SK-N-DZ (cell line): ENCODE results near the gene FCN3. TPM values are rescaled to one million over a fixed set of nuclear protein-coding genes. Genes with fewer than 3 reads are reported as not detected.
A peak's percentile ranks its signal among the peaks of the same experiment; 100 is the strongest.
"Not testable (repeated sequence)": the region's sequence is repeated elsewhere in the genome, so short reads cannot be mapped to it uniquely, and the experiment has no call there.

Experiments used
- DNase-seq: peaks from one replicate; pipeline ENCODE4 v3.0.0-alpha.2; 2015; ENCODE audit warnings: low spot score
- polyA plus RNA-seq, 2 experiments: library from polyadenylated mRNA; depleted of rRNA; stranded (reverse); fragments of >200 nt; gene quantifications; 2 replicates each; pipeline ENCODE4 v1.2.3, GENCODE V29; 2014

Gene FCN3
- not detected in 2 replicates for polyA plus RNA-seq (2014; cell fraction: cytosol; rRNA removed)
- polyA plus RNA-seq (2014; cell fraction: nucleus; rRNA removed): not detected in 2 replicates

DNA sequence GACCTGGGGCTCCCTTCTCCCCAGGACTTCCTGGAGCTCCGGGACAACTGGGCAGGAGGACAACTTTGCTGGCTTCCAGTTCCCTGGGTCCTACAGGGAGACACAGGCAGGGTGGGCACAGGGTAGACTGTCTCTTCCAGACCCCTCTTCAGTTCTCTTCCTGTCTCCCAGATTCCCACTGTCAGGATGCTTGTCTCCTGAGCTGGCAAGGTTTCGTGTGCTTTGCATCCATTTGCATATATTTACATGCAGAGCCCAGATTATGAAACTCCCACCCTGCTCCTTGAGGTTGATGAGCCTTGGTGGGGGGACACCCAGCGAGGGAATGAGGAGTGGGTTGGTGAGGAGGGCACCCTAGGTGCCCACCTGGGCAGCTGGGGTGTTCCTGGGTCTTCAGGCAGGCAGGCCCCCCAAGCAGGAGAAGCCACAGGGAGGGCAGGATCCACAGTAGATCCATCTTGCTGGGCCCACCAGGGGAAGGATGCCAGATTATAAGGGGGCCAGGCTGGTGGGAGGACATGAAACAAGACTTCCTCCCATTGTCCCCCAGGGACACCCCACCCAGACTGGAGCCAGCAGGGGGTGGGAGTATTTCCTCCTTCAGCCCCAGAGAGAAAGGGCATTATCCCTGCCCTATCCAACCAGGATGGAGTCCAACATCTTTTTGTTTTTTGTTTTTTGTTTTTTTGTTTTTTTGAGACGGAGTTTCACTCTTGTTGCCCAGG, at the start of gene FCN3:
TSS of gene FCN3 (minus strand) at position 463 of the 725 bp plus-strand sequence. CDS start at position 457, 6 bp downstream.
- DNase-seq: no peak

DNA sequence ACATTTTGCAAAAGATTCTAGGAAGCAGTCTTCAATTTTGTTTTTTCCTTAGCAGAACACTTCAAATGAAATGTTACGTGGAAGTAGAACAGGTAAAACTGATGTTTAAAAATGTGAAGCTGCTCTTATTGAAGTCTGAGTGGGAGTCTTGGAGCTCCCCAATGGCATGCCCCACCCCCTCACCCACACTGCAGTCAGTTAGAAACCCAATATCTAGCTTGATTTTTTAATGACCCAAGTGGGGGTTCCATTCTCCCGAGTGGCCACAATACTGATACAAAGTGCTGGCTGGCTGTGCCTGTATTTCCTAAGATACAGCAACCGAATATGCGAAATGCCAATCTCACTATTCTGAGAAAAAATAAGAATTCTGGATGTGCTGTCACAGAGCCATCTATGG, 49.1 kb upstream of the FCN3 start:
- no peak for DNase-seq

DNA sequence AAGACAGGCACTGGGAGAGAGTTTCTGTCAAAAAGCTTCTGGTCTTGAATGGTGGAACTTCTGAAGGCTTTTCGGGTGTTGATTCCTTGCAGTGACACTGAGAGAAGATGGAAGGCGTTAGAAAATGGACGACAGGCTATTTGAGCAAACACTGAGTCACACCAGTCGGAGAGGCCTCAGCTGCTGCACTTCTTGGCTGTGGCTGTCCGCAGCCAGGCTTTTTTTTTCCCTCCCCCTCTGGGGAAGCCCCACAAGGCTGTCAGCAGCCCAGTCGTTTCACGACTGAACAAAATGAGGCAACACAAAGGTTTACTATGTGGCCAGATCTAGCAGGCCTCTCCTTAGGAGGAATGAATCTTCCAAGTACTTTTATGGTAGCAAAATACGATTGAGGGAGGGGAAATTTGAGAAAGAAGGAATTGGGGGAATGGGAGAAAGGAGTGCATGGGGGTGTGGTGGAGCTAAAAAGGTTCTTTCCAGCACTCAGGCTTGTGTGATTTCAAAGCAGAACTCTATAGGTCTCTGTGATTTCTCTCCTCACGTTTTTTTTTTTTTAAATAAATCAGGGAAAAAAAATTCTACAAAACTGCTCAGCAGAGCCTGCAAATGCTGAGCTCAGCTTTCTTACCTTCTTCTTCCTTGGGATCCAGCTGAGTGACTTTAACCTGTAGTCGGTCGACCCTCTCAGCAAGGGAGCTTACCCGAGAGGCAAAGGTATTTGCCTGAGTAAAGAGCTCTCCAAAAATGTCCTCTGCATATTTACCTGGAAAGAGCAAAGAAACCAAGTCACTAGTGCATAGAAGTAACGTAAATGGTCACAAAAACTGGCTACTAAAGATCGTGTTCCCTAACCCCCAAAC, 43.9 kb upstream of the FCN3 start:
- no peak for DNase-seq

DNA sequence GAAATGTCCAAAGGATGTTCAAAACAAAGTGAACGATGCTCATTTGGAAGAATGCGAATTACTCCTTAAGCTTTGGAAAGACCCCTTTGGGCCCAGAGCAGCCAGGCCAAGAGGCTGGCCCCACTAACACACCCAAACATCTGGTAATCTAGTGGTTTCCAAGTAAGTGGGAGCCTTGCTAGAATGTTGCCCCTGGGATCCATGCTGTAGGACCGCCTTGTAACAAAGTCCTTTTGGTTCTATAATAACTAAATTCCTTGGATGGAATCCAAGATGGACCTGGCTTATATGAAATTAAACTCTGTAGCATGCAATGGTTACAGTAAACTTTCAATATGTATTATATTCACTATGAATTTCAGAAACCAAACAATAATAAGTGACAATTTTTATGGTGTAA, 43.1 kb upstream of the FCN3 start:
- DNase-seq: no peak

DNA sequence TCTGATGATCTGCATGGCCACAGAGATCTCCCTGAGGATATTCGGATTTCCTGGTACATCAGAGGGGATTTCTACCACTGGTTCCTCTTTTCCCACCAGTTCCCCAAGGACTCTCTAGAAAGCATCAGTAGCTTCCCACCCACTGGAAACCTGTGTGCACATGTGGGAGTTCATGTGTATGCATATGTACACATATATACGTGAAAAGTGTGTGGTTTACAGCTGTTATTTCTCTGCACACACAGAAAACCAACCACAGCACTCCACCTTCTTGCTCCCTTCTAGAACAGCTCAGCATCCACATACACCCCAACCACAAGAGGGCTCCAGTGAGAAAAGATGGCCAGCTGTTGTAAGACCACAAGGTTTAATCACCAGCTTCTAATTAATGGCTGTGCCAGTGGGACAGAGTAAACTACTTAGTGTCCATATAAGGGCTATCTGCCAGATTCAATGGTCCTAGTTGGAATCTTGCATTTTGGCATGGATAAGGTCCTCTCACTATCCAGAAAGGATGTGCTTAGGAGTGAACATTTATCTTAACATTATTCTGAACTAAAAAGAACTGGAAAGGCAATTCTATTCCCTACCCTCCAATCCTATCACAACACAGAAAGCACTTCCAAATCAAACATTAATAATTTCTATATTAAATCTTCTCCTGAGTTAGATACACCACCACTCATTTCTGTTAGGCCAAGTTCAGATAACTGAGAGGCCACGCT, 41.9 kb upstream of the FCN3 start:
- peak; percentile 40 for DNase-seq

DNA sequence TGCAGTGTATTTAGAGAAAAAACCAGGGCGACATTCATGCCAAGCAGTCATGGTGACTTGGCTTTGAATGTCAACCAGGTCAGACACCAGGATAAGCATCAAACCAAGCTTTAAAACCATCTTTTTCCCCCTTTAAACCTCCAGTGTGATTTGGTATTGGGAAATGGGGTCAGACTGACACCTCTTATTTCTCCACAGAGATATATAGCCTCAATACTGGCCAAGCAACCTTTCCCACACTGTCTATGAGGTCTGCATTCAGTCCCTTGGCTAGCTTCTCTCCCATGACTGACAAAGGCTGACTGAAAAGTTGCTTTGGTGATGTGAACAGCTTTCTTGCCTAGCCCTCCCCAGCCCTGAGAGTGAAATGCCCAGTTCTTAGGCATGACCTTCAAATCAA, 39.5 kb upstream of the FCN3 start:
- DNase-seq: no peak

DNA sequence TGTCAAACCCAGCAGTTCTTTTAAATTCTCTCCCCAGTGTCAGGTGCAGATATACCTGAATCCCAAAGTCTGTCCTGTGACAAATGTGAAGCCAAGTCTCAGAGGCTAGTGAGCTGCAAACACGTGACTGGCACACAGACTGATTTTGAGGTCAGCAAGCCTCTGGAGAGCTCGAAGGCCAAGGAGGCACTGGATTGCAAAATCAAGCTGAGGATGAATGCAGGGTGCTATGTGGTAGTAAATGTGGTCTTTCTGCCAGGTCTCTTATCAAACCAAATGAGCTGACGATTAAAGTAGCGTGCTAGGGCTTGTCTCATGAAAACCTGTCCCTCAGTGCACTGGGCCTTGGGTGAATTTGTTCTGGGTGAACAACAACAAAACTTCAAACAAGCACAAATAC, 38.4 kb upstream of the FCN3 start:
- DNase-seq: no peak

DNA sequence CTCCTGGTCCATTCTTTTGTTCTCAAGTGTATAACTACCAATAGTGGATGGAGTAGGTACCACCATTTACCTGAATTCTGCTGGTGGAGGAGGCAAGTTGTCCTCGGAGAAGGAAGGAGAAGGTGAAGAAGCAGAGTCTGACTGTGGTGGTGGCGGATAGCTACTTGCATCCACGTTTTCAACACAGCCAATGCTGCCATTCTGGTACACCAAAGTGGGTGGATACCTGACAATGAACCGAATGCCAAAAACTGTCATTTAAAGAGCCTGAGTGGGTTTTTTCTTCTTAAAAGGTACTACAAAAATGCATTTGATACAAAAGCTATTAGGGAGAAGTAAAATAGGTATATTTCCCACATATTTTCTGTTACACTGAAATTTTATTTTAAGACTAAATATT, 37.9 kb upstream of the FCN3 start:
- DNase-seq: no peak

DNA sequence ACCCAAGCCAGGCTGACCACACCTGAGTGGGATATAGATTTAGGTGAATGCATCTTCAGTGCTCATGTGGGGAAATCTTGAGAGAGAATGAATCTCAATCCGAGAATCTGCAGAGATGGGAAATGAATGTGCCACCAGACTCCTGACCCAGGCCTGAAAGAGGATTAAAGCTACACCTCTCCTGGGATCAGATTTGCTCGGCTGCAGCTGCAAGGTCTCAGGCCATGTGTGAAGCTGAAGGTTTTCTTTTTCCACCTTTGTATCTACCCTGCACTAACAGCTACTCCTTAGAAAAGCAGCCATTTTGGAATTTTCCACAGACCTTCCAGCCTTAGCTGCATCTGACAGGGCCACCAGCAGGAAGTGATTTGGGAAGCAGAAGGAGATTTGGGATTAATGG, 36.1 kb upstream of the FCN3 start:
- DNase-seq: no peak

DNA sequence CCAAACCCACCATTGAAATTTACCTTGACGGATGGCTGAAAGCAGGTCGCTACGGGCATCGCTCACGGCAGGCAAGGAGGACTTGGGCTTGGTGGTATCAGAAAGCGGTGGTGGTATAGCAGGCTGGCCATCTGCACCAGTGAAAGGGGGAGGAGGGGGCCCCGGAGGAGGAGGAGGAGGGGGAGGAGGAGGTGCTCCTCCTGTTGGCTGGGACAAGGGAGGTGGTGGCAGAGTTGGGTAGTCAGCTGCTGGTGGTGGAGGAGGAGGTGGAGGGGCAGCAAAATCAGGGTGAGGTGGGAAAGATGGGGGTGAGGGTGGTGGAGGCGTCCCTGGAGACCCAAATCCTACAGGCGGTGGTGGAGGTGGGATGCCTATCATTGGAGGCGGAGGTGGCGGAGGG, 35.0 kb upstream of the FCN3 start:
- no peak for DNase-seq

DNA sequence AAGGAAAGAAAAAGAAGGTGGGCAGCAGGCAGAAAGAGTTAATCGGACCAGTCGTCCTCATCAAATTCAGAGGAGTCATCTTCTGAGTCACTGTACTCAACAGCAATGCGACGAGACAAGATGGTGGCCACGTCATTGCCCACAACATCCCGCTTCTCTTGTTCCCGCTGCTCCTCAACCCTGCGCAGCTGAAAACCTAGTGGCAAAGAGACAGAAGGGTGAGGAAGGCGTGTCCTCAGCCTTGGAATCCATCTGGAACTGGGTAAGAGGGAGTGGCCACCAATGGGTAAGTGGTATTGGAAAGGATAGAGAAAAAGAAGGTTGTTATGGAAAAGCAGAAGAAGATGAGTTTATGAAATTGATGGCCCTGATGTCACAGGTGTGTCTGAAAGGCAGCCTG, 33.5 kb upstream of the FCN3 start:
- no peak for DNase-seq

DNA sequence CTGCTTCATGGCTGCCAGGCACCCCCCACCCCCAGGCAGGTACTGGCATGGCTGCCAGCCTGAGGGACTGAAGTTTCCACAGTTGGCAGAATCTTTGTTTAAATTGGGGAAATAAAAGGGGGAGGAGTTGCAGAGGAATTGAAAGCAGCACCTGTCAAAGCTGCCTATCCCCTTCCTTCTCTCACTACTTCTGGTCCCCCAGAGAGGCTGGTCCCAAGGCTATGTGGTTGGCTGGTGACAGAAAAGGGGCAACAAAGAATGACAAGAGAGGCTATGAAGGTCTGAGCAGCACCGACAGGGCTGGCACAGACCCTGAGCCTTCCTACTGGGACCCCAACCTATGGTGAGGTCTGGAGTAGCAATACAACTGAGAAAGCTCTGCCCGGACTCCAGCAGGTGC, 32.2 kb upstream of the FCN3 start:
- not testable (repeated sequence) for DNase-seq

DNA sequence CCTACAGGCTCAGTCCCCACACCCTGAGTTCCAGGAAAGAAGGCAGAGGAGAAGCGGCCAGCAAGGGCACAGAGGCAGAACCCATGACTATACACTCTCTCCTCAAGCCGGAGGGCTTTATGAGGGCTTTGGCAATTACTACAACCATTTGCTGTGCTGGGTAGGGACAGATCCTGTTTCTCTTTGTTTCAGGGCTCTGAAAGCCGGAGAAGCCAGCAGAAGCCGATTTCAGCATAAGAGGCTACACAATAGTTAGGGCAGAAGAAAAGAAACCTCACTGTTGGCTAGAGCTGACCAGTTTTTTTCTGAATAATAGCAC, 31.7 kb upstream of the FCN3 start:
- DNase-seq: no peak

DNA sequence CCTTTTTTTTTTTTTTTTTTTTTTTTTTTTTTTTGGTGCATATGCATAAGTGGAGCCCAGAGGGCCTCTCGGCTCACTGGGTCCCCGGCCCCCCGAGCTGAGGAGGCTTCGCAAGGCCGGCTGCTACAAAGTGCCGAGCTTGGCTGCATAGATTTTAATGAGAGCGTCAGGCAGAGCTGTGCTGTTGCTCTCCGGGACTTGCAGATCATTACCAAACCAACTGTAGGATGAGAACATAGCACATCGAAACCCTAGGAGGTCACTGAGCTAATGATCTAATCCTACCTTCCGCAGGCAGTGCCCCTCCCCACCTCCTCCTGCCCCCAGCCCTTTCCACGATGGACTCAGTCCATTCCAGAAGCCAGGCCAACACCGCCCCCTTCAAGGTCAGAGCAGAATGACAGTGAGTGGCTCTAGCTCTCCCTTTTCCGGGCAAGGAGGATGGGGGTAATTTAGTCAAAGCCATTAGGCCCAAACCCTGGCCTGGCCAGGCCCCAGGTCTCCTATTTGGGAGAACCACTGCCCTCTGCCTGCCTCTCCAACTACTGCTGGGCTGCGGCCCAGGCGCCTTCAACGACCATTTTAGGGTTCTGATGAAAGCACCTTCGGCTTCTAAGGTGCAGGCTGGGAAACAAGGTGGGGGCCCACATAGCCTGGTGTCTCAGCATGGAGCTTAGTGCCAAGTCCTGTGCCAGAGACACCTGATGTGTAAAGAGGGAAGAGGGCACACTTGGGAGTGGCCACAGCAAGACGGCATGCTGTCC, 31.2 kb upstream of the FCN3 start:
- not testable (repeated sequence) for DNase-seq

DNA sequence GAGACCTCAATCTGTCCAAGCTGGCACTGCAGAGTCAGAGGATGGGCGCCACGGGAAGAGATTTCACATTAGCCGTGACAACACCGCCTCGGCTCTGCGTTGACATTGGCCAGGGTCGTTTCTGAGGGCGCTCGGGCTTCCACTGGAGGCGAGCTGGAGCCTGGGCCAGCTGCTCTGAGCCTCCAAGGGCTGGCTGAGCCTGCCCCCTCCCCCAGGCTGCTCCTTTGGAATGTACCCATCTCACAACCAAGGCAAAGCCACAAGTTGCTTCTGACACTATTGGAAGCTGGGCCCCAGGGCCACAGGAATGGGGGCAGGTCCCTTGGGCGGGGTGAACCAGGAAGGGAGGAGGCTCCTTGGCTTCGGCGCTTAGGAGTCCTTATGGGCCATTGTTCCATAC, 30.4 kb upstream of the FCN3 start:
- no peak for DNase-seq

DNA sequence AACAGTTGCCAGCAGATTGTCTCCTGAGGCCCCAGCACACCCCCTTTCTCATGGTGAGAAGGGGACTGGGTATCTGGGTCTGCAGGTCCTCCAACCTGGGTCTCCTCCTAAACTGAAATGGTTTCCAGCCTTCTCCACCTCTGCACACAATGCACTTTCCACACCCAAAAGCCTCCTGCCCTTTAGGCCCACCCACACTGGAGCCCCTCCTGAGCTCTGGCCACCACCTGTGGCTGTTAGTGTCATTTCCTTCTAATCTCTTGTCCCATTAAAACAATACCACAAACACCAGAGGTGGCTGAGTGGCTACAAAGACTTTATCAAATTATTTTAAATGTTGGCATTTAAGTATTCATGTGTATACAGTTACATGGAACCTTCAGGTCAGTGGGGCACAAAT, 29.3 kb upstream of the FCN3 start:
- no peak for DNase-seq

DNA sequence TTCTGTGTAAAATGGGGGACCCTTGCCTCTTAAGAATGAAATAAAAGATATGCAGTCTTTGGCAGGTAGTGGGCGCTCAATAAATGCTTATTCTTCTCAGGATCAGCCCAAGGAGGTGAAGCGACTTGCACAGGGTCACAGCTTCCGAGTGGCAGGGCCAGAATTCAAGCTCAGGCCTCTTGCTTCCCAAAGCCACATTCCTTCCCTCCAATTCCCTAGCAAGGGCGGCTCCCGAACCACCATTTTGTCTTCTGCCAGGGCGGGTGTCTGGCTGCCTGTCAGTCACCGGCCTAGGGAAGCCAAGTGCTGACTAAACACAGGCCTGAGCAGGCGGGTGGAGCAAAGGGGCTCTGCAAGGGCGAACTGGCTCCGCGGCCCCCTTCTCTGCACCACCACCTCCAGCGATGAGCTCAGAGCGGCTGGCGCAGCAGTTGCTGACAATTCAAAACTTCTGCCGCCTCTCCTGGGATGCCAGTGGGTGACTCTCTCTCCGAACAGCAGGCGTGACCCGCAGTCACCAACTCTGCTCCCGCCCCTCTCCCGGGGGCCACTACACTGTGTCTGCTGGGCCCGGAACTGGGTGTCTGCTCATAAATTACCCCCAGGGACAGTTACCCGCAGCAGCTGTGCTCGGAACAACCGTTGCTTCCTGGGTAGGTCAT, 28.6 kb upstream of the FCN3 start:
- no peak for DNase-seq

DNA sequence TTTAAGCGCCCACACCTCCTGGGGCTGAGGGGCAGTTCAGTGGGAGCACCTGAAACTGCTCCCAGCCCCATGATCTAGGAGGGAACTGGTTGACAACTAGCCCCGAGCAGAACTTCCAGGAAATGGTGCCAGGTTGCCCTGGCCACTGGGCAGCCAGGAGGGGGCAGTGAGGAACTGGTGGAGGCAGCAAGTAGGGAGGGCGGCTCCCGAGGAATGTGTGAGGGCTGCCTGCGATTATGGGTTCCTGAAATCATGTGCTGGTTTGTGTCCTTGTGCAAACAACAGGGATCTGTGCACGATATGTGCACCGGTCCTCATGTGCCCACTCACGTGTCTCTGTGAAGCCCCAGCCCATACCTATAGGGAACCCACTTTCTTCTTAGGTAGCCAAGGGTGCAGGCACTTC, 27.7 kb upstream of the FCN3 start:
- DNase-seq: no peak

DNA sequence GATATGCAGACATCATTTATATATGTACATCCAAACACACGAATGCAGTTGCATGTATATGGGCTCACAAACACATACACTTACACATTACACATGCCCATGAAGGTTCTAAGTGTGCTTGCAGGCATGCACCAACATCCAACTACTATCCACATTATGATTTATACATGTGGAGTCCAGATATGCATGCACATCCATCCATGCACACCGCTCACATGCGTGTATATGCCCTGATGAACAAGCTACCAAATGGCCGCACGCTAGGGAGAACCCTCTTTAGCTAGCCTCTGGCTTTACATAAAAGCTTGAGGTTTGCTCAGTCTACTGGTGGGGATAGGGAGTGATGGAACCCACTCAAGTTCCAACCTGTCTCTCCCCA, 26.3 kb upstream of the FCN3 start:
- no peak for DNase-seq

DNA sequence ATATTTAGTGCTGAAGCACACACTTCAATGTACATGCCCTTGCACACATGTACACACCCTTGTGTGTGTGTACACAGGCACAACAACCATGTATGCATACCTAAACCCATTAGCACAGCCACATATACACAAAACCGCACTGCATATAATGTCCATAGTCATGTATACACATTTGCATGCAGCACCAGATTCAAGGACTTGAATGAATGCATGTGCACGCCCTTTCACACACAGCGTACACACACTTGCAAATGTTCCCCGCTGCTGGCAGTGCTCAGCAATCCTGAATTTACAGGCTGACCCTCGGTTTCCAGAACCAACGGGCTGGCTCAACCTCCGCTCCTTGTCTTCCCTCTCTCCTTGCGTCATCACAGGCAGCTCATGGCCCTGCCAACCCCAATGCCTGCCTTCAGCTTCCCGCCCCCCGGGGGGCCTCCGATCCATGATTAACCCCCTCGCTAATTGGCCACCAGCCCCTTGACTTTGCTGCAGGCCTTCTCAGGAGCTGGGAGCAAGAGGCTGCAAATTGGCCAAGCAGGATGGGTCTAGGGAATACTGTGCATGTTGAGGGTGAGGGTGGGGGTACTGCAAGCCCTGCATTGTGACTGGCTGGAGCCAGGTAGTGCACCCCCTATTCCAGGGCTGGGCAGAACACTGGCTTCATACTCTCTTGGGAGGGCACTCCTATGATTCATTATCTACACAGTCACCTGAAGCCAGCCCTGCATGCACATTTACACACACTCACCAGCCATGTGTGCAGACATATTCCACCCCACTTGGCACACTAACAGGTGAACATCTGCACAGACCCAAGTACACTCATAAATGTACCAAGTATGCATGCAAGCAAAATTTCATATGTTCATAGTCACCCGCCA, 25.7 kb upstream of the FCN3 start:
- DNase-seq: no peak
